Activated naive CD8-positive, alpha-beta T cell treated with anti-CD3 and anti-CD28 coated beads, Interleukin-2, amount 10 ng/mL, durations not matched to agents 7 days and 5 days (primary cell): ENCODE data around the gene SETBP1. TPM values are rescaled to one million over a fixed set of nuclear protein-coding genes. Genes with fewer than 3 reads are reported as not detected.
"Not testable (repeated sequence)": the region's sequence is repeated elsewhere in the genome, so short reads cannot be mapped to it uniquely, and the experiment has no call there.

Source experiments
- ATAC-seq: fragments of 150-1000 bp; cut with Tn5 transposase; one replicate; pipeline ENCODE4 v1.10.0; 2021; ENCODE audit warnings: low read depth, moderate library complexity
- POLR2A ChIA-PET: fragments of 350-600 bp; sonication (Branson Sonifier 250); formaldehyde crosslinking; loops from one replicate; lab custom pipeline; 2021; ENCODE audit warnings: antibody characterized with exemption; lab: Charles Lee
- DNase-seq: peaks from one replicate; pipeline ENCODE4 v3.0.0; 2021
- H3K27ac Mint-ChIP-seq: one replicate; pipeline ENCODE4 v1.8.0; 2022; ENCODE audit warnings: mild to moderate bottlenecking, mixed read lengths
- H3K27me3 Mint-ChIP-seq: one replicate; pipeline ENCODE4 v1.8.0; 2022; ENCODE audit warnings: mild to moderate bottlenecking, moderate library complexity, mixed read lengths
- H3K36me3 Mint-ChIP-seq: one replicate; pipeline ENCODE4 v1.8.0; 2021; ENCODE audit warnings: mild to moderate bottlenecking, mixed read lengths
- H3K4me1 Mint-ChIP-seq: one replicate; pipeline ENCODE4 v1.8.0; 2021; ENCODE audit warnings: mixed read lengths
- H3K4me3 Mint-ChIP-seq: one replicate; pipeline ENCODE4 v1.8.0; 2022; ENCODE audit warnings: mild to moderate bottlenecking, moderate library complexity, mixed read lengths
- H3K9me3 Mint-ChIP-seq: one replicate; pipeline ENCODE4 v1.8.0; 2021; ENCODE audit warnings: mixed read lengths
- total RNA-seq, 2 experiments: library from RNA; stranded (reverse); gene quantifications; one replicate each; pipeline ENCODE4 v1.2.3, GENCODE V29; 2021

The SETBP1 gene
- total RNA-seq, 2 experiments from 2014 or later: 1.8 to 1.9 TPM

DNA sequence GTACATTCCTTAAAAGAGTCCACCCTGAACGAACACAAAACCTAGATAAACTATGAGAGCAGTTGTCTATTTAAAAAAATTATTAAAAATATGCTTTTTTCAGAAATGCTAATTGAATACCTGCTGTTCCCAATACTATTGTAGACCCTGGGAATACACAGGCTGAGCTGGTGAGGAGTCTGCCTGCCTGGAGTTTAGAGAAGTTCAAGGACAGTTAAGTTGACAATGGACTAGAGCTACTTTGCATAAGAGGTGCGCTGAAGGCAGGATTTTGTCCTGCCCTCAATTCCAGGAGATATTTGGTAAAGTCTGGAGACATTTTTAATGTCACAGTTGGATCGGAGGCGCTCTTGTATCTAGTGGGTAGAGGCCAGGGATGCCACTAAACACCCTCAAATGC lies 110.2 kb downstream of the SETBP1 start:
- Mint-ChIP-seq H3K36me3 (peaks cover 1% of the 10 kb centered on the region), H3K27ac (no peak overlapping the region), H3K27me3 (peaks cover 20% of the 10 kb centered on the region), H3K4me3 (no peak overlapping the region), H3K4me1 (peaks cover 3% of the 10 kb centered on the region), H3K9me3 (no peaks in the 10 kb centered on the region)
- POLR2A ChIA-PET: no interaction called here
- ATAC-seq: no peak
- DNase-seq: no peak

DNA sequence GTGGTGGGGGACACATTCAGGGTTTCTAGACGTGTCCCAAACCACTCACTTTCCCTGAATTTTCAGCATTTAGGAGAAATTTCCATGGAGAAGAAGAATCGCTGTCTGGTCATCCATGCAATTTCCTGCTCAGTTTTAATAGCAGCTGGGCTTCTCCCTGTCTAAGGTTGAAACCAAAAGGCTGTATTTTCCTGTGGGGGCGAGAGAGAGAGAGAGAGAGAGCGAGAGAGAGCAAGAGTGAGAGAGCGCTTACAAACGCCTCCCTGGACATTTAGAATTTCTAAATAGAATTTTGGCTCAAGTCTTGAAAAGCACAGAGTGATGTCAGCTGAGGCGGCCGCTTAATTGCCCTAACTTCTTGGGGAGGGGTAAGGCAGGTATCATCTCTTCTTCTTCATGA lies 110.8 kb downstream of the SETBP1 start:
- H3K27me3 Mint-ChIP-seq: peaks cover 20% of the 10 kb centered on the region
- ATAC-seq (no peak), DNase-seq (no peak)
- POLR2A ChIA-PET: no interaction called here
- H3K4me1 Mint-ChIP-seq: peaks cover 3% of the 10 kb centered on the region
- no peaks in the 10 kb centered on the region for H3K9me3 Mint-ChIP-seq
- H3K36me3 Mint-ChIP-seq: peaks cover 1% of the 10 kb centered on the region
- H3K4me3 Mint-ChIP-seq: no peak overlapping the region
- H3K27ac Mint-ChIP-seq: no peak overlapping the region

DNA sequence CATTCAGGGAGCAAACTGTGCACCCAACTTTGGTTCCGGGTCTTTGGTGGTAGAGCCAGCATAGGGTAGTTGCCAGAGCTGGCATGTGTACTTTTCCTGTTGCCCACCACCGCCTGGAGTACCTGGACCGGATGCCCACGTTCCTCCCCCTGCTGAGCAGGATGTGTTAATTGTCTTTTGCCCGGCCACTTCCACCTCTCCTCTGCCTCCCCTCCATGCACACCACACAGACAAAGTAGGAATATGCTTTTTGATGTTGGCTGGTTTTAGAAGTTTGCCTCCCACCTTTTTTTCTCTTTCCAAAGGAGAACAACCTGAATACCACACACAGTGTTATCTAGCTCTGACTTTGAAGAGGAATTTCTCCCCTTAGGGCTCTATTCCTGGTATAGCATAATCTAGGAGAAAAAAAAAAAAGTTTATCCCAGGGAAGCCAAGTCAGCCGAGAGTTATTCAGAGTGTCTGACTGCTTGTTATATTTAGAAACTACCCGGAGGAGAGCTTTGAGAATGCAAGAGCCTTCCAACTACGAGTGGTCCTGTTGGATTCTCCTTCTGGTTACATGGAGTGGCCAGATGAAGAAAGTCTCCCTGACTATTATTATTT lies 111.9 kb downstream of the SETBP1 start:
- Mint-ChIP-seq H3K27me3 (peaks cover 20% of the 10 kb centered on the region), H3K27ac (no peak overlapping the region), H3K4me1 (no peaks in the 10 kb centered on the region), H3K9me3 (no peaks in the 10 kb centered on the region), H3K4me3 (no peak overlapping the region), H3K36me3 (peaks cover 1% of the 10 kb centered on the region)
- no peak for DNase-seq
- POLR2A ChIA-PET: no interaction called here
- no peak for ATAC-seq

DNA sequence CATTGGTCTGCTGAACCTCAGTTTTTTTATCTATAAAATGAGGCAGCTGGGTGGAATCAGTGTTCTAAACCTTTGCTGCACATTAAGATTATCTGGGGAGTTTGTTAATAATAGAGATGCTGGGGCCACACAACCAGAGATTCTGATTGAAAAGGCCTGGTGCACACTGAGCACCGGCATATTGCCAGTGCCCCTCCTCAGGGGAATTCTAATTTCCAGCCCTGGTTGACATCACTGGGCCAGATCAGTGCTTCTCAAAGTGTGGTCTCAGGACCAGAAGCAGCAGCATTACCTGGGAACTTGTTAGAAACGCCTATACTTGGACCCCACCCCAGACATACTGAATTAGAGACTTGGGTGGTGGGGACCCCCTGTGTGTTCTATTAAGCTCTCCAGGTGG lies 112.5 kb downstream of the SETBP1 start:
- DNase-seq (no peak), ATAC-seq (no peak)
- H3K4me1 Mint-ChIP-seq: peaks cover 2% of the 10 kb centered on the region
- H3K36me3 Mint-ChIP-seq: peaks cover 3% of the 10 kb centered on the region
- H3K9me3 Mint-ChIP-seq: no peaks in the 10 kb centered on the region
- H3K27me3 Mint-ChIP-seq: peaks cover 20% of the 10 kb centered on the region
- H3K27ac Mint-ChIP-seq: no peak overlapping the region
- POLR2A ChIA-PET: no interaction called here
- H3K4me3 Mint-ChIP-seq: no peak overlapping the region

DNA sequence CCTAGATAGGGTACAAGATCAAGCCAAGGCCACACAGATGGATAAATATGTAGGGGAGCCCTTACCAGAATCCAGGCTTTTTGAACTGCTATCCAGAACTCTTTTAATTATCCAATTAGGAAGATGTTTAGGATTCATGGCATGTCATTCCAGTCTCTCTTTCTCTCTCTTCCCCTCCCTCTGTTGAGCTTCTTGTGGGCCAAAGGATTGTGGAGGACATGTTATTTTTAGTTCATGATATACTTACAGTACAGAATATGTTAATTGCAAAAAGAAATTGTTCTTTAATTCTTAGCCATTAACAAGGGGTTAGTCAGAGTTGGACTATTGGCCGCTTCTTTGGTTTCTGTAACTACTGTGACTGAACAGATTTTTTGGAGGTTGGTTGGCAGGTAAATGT lies 113.0 kb downstream of the SETBP1 start:
- Mint-ChIP-seq H3K4me1 (peaks cover 5% of the 10 kb centered on the region), H3K36me3 (peaks cover 3% of the 10 kb centered on the region), H3K9me3 (no peaks in the 10 kb centered on the region), H3K27ac (no peak overlapping the region), H3K4me3 (no peak overlapping the region), H3K27me3 (peaks cover 17% of the 10 kb centered on the region)
- no peak for ATAC-seq
- DNase-seq: no peak
- POLR2A ChIA-PET: no interaction called here

DNA sequence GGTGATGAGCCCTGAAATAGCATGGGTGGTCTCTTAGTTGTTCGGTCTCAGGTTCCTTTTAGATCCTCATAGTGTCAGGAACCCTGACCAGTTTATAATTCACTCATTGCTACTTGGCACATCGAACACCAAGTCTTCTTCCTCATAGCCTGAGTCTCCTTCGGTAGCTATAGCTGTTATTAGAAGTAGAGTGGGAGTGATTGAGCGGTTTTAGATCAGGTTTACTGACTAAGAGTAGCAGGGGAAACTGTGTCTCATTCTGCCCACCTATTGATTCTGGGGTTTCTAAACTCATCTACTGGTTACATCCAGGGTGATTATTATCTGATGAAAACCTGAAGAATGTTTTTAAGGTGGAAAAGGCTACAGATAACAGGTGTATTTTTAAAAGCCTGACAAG lies 114.6 kb downstream of the SETBP1 start:
- Mint-ChIP-seq H3K27me3 (peaks cover 11% of the 10 kb centered on the region), H3K36me3 (peaks cover 4% of the 10 kb centered on the region), H3K4me3 (no peak overlapping the region), H3K27ac (no peak overlapping the region), H3K4me1 (peaks cover 18% of the 10 kb centered on the region), H3K9me3 (peaks cover 1% of the 10 kb centered on the region)
- ATAC-seq (no peak), DNase-seq (no peak)
- POLR2A ChIA-PET: no interaction called here

DNA sequence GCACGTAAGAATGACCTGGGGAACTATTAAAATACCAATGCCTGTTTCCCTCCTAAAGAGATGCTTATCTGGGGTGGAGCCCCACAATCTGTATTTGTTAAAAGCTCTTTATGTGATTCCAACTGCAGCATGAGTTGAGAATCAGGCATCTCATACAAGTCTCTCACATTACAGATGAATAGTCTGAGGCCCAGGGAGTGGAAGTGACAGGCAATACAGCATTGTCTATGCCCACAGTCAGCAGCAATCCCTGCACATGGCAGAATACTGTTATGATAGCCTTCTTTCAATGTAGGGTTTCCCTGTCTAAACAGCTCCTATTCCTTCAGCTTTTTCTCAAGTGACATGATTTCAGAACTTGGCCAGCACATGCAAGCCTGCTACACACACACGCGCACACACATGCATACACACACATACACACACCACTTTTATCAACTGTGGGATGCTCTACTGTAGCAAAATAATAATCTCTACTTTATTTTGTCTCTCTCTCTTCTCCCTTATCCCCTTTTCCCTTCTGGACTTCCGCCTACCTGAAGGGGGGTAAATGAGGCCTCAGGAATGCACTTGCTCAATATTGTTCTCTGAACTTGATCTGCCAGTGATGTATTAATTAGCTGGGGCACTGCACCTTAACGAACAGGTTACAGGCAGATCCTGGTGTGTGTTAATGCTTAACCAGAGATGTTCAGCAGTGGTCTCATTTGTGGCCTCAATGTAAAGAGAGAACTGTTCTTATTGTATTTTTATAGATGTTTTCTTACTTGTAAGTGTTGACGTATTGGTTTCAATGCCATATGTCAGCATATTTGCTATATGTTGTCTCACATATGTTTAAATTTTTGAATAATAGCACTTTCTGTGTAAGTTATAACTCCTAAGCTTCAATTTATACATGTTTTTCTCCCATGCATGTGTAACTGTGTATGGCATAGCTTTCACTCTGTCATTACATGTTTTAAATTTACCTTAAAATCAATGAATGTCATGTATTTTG lies 116.0 kb downstream of the SETBP1 start:
- Mint-ChIP-seq H3K27ac (no peak overlapping the region), H3K4me1 (peaks cover 22% of the 10 kb centered on the region), H3K27me3 (peaks cover 4% of the 10 kb centered on the region), H3K4me3 (no peak overlapping the region), H3K36me3 (peaks cover 11% of the 10 kb centered on the region), H3K9me3 (peaks cover 7% of the 10 kb centered on the region)
- POLR2A ChIA-PET: no interaction called here
- DNase-seq (no peak), ATAC-seq (no peak)

DNA sequence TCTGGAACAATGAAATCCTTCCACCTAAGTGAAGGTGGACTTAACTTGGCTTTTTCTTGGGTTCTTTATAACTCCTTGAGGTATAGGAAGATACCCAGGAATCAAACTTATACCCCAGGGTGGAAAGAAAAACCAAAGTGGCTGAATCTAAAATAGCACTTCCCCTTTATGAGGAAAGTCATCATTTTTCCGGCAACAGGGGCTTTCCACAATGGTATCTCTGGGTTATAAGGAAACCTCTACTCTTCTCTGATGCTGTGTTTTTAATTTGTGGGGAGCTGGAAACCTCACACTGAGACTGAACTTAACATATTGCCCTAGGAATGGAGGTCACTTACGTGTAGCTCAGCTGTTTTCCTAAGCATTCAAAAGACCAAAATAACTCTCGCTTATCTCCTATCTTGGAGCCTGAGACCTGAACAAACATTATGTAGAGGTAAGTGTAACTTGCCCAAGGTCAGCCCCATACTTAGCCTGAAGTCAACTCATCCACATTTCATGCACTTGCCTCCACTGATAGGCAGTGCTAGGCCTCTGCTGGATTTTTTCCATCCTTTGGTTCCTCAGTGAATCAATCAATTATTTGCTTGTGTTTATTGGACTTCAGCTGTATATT lies 117.9 kb downstream of the SETBP1 start:
- POLR2A ChIA-PET: no interaction called here
- peak overlapping the region; percentile 17 for H3K27ac Mint-ChIP-seq
- peaks cover 28% of the 10 kb centered on the region for H3K4me1 Mint-ChIP-seq
- H3K27me3 Mint-ChIP-seq: peaks cover 4% of the 10 kb centered on the region
- H3K36me3 Mint-ChIP-seq: peaks cover 14% of the 10 kb centered on the region
- no peak for DNase-seq
- H3K4me3 Mint-ChIP-seq: no peak overlapping the region
- no peak for ATAC-seq
- peaks cover 8% of the 10 kb centered on the region for H3K9me3 Mint-ChIP-seq

DNA sequence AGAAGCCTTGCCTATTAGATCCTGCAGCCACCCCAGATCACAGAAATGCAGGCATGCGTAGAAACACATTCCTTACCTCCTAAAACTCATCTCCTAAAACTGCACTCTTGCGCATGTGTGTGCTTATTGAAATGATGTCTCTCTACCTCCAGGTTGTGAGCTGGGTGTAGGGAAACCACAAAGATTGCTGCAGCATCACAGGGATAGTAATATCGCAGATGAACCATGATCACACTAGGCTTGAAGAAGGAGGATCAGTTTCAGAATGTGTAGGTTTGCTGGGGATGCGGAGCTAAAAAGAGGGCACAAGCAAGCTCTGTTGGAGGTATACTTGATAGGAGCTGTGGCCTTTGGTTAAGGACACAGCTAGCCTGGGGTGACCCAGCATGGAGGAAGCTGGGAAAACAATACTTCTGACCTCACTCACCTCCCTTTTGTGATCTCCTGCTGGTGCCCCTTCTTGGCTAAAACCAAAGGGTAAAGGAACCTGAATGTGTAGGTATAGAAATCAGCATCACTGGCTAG lies 118.8 kb downstream of the SETBP1 start:
- Mint-ChIP-seq H3K4me3 (no peak overlapping the region), H3K27me3 (peaks cover 5% of the 10 kb centered on the region), H3K9me3 (peaks cover 8% of the 10 kb centered on the region), H3K27ac (peak overlapping the region; percentile 67), H3K36me3 (peaks cover 13% of the 10 kb centered on the region), H3K4me1 (peaks cover 28% of the 10 kb centered on the region)
- DNase-seq: no peak
- peak; percentile 18 for ATAC-seq
- POLR2A ChIA-PET: no interaction called here

DNA sequence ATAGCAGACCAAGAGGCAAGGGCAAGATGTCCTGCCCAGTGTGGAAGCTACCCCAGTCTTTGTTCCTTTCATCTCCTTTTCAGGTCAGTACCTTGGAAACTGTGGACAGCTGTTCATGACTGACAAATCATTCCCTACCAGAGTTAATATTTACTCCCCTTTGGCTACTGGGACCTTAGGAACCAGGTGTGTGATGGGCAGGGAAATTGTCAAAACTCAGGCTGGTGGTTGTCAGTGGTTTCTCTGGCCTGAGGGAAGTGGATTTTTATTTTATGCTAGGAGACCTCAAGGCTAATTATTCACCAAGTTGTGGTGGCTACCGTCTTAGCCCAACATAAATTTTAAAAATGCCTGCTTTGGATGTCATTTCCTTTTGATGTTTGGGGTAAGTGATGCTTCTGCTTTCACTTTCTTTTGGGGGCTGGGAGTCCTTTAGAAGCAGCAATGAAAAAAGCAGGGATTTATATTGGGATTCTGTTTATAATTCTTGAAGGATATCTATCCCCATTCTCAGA lies 119.3 kb downstream of the SETBP1 start:
- peaks cover 28% of the 10 kb centered on the region for H3K4me1 Mint-ChIP-seq
- peak; percentile 42 for ATAC-seq
- peaks cover 8% of the 10 kb centered on the region for H3K9me3 Mint-ChIP-seq
- H3K36me3 Mint-ChIP-seq: peaks cover 13% of the 10 kb centered on the region
- peaks cover 5% of the 10 kb centered on the region for H3K27me3 Mint-ChIP-seq
- POLR2A ChIA-PET: no interaction called here
- peak overlapping the region; percentile 70 for H3K4me3 Mint-ChIP-seq
- H3K27ac Mint-ChIP-seq: peak overlapping the region; percentile 67
- DNase-seq: no peak

DNA sequence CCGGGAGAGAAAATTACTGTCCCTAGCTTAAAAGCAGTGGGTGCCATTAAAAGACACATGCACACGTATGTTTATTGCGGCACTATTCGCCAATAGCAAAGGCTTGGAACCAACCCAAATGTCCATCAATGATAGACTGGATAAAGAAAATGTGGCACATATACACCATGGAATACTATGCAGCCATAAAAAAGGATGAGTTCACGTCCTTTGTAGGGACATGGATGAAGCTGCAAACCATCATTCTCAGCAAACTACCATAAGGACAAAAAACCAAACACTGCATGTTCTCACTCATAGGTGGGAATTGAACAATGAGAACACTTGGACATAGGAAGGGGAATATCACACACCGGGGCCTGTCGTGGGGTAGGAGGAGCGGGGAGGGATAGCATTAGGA lies 120.1 kb downstream of the SETBP1 start:
- peaks cover 13% of the 10 kb centered on the region for H3K36me3 Mint-ChIP-seq
- H3K27me3 Mint-ChIP-seq, POLR2A ChIA-PET, DNase-seq, ATAC-seq, H3K9me3 Mint-ChIP-seq: not testable (repeated sequence)
- peaks cover 32% of the 10 kb centered on the region for H3K4me1 Mint-ChIP-seq
- peak overlapping the region; percentile 67 for H3K27ac Mint-ChIP-seq
- peak overlapping the region; percentile 70 for H3K4me3 Mint-ChIP-seq

DNA sequence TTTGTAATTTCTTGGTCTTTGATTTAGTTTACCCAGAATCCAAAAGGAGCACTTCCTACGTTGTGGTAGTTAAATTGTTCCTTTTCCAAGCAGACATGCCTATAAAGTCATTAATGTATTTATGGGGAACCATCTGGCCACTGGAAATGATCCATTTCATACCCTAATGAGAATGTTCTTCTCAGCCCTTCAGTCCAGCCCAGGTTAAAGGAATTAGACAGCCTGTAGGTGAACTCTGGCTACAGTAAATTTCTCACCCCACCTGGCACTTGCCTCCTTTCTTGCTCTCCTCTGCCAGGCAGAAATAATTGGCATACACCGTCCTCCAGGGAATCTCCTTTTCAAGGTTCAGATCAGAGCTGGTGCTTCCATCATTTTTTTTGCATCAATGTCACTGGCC lies 121.1 kb downstream of the SETBP1 start:
- POLR2A ChIA-PET: interaction anchor here (0.5 kb wide), 1 partner anchor 42 kb away, joined by 3 read pairs; no protein-coding TSS in a partner anchor
- Mint-ChIP-seq H3K4me1 (peaks cover 34% of the 10 kb centered on the region), H3K9me3 (peaks cover 8% of the 10 kb centered on the region), H3K4me3 (no peak overlapping the region), H3K27ac (no peak overlapping the region), H3K36me3 (peaks cover 15% of the 10 kb centered on the region), H3K27me3 (peaks cover 5% of the 10 kb centered on the region)
- DNase-seq: no peak
- ATAC-seq: no peak

DNA sequence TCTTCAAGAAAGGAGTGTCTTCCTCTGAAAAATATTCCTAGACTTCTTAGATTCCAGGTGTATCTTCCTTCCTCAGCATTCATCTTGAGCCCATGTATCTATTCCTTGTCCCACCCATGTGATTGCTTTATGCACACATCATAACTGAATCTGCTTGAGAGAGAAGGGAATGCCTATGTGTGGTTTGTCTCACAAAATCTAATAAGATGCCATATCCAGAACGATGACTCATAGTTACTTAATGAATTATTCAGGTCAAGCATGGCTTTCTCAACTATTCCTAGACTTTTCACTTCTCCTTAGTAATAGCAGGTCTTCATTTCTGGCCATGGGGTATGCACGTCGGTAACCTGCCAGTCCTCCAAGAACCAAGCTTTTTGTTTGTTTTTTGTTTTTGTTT lies 121.8 kb downstream of the SETBP1 start:
- H3K9me3 Mint-ChIP-seq: peaks cover 8% of the 10 kb centered on the region
- POLR2A ChIA-PET: interaction anchor here (0.5 kb wide), 1 partner anchor 43 kb away, joined by 3 read pairs; no protein-coding TSS in a partner anchor
- ATAC-seq (no peak), DNase-seq (no peak)
- no peak overlapping the region for H3K27ac Mint-ChIP-seq
- H3K27me3 Mint-ChIP-seq: peaks cover 5% of the 10 kb centered on the region
- peaks cover 34% of the 10 kb centered on the region for H3K4me1 Mint-ChIP-seq
- H3K4me3 Mint-ChIP-seq: no peak overlapping the region
- H3K36me3 Mint-ChIP-seq: peaks cover 15% of the 10 kb centered on the region
